HL-60 (cell line): ENCODE data around the gene COL1A2.

ENCODE experiments used
- DNase-seq, 2 experiments: peaks; one replicate each; pipeline ENCODE4 v3.0.0-alpha.2; 2010 to 2020; ENCODE audit warnings: low read depth in 1 of 2, low spot score in 1 of 2
- H3K27ac ChIP-seq: fragments of 250-450 bp; sonication (Bioruptor Pico); replicated peaks from 2 replicates; pipeline ENCODE4 v1.5.1; 2020; ENCODE audit warnings: mild to moderate bottlenecking, moderate library complexity
- H3K27me3 ChIP-seq: fragments of 250-450 bp; sonication (Bioruptor Pico); 2 replicates; pipeline ENCODE4 v1.5.1; 2021; ENCODE audit warnings: mild to moderate bottlenecking, moderate library complexity; ENCODE audit not compliant: insufficient read depth, poor library complexity, severe bottlenecking
- H3K4me3 ChIP-seq: replicated peaks from 2 replicates; pipeline ENCODE4 v1.5.1; 2011; ENCODE audit warnings: mild to moderate bottlenecking, control low read depth, low read length; ENCODE audit not compliant: insufficient read depth
- CTCF ChIP-seq: IDR thresholded peaks from one replicate; pipeline ENCODE4 v1.5.1; 2011; ENCODE audit warnings: low read length, control low read depth, inconsistent platforms; ENCODE audit not compliant: insufficient read depth
- GABPA ChIP-seq: IDR thresholded peaks from 2 replicates; pipeline ENCODE4 v1.6.1; 2012; ENCODE audit warnings: low read depth
- POLR2AphosphoS5 ChIP-seq: IDR thresholded peaks from 2 replicates; pipeline ENCODE4 v1.6.1; 2012; ENCODE audit warnings: low read depth
- REST ChIP-seq: IDR thresholded peaks from 2 replicates; pipeline ENCODE4 v1.6.1; 2012; ENCODE audit warnings: low read depth; ENCODE audit not compliant: insufficient replicate concordance
- SPI1 ChIP-seq: IDR thresholded peaks from 2 replicates; pipeline ENCODE4 v1.6.1; 2012; ENCODE audit warnings: low read depth, mild to moderate bottlenecking, borderline replicate concordance

The COL1A2 gene

GRCh38 chr7:94412762-94413322 lies 18.1 kb downstream of the COL1A2 start:
- H3K27ac ChIP-seq: no peak overlapping the region
- no peak for TF ChIP-seq POLR2AphosphoS5
- no peak for TF ChIP-seq CTCF
- no peak for TF ChIP-seq GABPA
- TF ChIP-seq REST: no peak
- TF ChIP-seq SPI1: no peak
- no peak overlapping the region for H3K4me3 ChIP-seq

GRCh38 chr7:94414481-94414880 lies 19.8 kb downstream of the COL1A2 start:
- H3K27ac ChIP-seq: no peak overlapping the region
- H3K4me3 ChIP-seq: no peak overlapping the region
- DNase-seq: no peak
- peaks cover 2% of the 10 kb centered on the region for H3K27me3 ChIP-seq
- TF ChIP-seq CTCF (no peak), POLR2AphosphoS5 (no peak), SPI1 (no peak), REST (no peak), GABPA (no peak)

More at GRCh38 chr7:94412762-94413322, 18.1 kb downstream of the COL1A2 start:
- H3K27me3 ChIP-seq: peaks cover 2% of the 10 kb centered on the region
- DNase-seq: no peak

- no peak for DNase-seq
- no peak for TF ChIP-seq SPI1
- TF ChIP-seq POLR2AphosphoS5: no peak
- peaks cover 2% of the 10 kb centered on the region for H3K27me3 ChIP-seq
- H3K4me3 ChIP-seq: no peak overlapping the region
- no peak overlapping the region for H3K27ac ChIP-seq
These were observed 20.3 kb downstream of the COL1A2 start for GRCh38 chr7:94414980-94415379.

GRCh38 chr7:94417306-94417705 lies 22.6 kb downstream of the COL1A2 start:
- no peak overlapping the region for H3K4me3 ChIP-seq
- H3K27me3 ChIP-seq: peaks cover 2% of the 10 kb centered on the region
- no peak for DNase-seq
- TF ChIP-seq SPI1: no peak
- no peak for TF ChIP-seq POLR2AphosphoS5
- no peak for TF ChIP-seq GABPA
- no peak for TF ChIP-seq CTCF
- no peak for TF ChIP-seq REST
- H3K27ac ChIP-seq: no peak overlapping the region
